Measurements from ENCODE around the gene FBLN7.
"Not testable (repeated sequence)": the region's sequence is repeated elsewhere in the genome, so short reads cannot be mapped to it uniquely, and the experiment has no call there.

FBLN7 gene

GRCh38 chr2:112182581-112183034, 44.4 kb downstream of the FBLN7 start:
- no peak for DNase-seq

DNA sequence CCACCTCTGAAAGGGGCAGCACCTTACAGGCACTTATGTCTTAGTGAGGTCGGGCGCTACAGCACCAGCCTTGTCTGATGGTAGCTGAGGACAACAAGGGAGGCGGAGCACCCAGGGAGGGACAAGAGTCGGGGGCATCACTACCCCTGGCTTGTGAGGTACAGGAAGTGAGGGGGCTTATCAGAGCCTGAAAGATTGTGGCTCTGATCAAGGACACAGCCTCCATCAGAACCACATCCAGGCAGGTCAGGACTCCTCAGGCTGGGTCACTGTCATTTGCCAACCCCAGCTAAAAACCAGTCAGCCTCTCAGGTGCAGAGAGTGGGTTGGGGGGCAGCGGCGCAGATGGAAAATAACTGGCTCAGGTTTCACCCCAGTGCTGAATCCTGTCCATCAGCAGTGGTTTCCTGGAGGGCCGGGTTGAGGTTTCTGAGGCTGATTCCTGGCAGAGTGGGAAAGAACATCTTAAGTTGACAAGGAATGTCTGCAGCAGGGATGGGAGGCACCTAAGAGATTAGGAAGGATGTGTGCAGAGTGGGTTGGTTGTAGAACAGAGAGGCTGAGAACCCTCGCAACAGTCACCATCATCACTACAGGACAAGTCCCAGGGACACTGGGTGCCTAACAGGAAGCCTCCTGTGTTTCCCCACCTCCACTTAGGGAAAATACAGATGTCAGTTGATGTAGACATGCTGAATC, 45.3 kb downstream of the FBLN7 start:
- no peak for DNase-seq

- no peak for DNase-seq
Measured at GRCh38 chr2:112184121-112184520, 45.9 kb downstream of the FBLN7 start.

- no peak for DNase-seq
Measured at GRCh38 chr2:112185131-112185530, 46.9 kb downstream of the FBLN7 start.

DNA sequence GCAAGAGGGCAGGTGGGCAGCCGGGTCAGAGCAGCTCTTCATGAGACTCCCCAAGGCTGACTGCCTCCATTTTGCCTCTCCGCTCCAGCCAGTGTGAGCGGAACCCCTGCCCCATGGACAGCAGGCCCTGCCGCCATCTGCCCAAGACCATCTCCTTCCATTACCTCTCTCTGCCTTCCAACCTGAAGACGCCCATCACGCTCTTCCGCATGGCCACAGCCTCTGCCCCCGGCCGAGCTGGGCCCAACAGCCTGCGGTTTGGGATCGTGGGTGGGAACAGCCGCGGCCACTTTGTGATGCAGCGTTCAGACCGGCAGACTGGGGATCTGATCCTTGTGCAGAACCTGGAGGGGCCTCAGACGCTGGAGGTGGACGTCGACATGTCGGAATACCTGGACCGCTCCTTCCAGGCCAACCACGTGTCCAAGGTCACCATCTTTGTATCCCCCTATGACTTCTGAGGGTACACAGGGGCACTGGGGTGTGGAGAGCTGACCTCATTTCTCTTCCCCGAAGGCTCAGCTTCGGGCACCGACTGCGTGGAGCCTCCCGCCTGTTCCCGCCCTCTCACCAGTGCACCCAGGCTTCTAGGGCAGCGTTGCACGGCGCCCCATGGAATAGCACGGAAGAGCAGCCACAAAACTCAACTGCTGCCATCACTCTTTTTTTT, 49.0 kb downstream of the FBLN7 start:
- DNase-seq, result no peak

GRCh38 chr2:112187805-112188596, 49.8 kb downstream of the FBLN7 start:
- DNase-seq, result no peak

- no peak for DNase-seq
Measured at GRCh38 chr2:112189001-112189556, 50.9 kb downstream of the FBLN7 start.

GRCh38 chr2:112194028-112194427, 55.8 kb downstream of the FBLN7 start:
- no peak for DNase-seq

DNA sequence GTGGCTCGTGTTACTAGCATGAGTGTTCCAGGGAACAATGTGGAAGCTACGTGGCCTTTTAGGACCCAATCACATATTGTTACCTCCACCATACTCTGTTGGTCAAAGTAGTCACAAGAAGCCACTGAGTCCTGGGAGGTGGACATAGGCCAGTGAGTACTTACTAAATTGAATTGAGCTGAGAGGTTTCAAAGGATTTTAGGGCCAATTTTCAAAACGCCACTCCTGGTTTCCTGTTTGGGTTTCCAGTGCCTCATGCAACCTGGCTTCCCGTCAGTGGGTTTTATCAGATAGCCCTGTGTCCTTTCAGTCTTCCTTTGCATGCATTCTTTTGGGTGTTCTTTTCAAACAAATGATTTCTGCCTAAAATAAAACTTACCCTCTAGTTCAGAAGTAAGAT, 56.3 kb downstream of the FBLN7 start:
- no peak for DNase-seq

DNA sequence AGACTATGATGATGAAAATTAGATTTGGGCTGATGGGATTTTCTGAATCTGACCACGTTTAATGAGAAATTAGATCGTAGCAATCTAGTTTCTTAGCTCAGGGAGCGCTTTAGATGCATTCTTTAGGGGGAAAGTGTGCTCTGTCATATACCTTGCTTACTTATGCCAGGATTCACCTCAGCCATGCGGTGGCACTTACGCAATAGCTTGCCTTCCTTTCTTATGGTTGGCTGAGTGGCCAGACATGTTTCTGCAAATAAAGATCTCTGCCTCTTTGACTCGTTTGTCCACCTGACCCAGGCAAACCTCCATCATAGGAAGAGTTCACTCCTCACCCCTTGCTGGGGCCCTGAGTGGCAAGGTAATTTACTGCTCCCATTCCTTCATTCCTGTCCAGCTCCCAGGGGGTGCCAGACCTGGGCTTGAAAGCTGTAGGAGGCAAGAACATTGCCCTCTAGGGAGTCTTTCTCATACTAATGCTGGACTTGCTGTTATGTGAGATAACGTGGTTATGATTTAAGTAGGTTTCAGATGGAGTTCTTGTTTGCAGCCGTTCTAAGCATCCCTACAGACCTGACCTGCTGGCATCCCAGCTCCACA, 57.1 kb downstream of the FBLN7 start:
- no peak for DNase-seq

DNA sequence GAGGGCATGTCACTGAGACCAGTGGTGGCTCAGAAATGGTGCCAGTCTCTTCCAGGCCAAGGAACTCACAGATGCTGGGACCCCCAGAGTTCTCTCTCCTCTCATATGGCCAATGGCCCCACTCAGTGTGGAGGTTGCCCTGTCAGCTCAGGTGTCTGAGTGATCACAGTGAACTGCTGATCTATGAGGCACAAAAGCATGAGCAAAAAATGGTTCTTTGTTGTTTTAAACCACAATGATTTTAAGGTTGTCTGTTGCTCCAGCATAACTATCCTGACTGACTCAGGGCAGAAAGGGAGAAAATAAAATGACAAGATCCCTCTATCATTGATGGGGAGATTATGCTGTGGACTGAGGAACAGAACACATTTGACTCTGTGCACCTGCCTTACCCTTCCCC, 57.8 kb downstream of the FBLN7 start:
- no peak for DNase-seq

DNA sequence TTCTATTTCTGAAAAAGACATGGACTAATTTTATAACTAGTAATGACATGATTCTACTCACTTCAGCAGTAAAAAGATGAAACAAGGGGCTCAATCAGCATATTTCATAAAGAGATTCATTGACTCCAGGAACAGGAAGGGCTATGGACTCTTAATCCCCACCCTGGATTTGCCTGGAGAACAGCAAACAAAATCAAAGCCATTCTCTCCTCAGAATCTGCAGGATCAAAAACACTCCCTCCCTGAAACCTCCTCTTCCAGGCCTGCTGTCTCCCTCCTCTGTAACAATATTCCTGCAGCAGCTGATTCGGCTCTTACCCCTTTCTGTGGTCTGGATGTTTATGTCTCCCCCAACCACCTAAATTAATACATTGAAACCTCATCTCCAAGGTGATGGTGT, 59.7 kb downstream of the FBLN7 start:
- no peak for DNase-seq

DNA sequence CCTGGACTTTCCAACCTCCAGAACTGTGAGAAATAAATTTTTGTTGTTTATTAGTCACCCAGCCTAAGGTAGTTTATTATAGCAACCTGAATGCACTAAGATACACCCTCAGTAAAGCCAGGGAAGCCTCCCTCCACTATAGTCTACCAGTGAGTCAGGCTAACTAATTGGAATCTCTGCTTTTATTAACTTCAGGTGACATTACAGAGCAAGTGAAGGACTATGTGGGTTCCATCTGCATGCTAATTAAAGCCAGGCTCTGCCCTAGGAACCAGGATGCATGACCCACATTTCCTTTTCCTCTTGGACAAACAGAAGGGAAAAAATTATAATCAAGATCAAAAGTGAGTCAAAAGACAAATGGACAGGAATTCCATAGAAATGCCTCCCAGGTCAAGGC, 60.6 kb downstream of the FBLN7 start:
- no peak for DNase-seq

- no peak for DNase-seq
Measured at GRCh38 chr2:112199188-112199587, 61.0 kb downstream of the FBLN7 start.

- DNase-seq, result no peak
Measured at GRCh38 chr2:112201696-112202430, 63.7 kb downstream of the FBLN7 start.

DNA sequence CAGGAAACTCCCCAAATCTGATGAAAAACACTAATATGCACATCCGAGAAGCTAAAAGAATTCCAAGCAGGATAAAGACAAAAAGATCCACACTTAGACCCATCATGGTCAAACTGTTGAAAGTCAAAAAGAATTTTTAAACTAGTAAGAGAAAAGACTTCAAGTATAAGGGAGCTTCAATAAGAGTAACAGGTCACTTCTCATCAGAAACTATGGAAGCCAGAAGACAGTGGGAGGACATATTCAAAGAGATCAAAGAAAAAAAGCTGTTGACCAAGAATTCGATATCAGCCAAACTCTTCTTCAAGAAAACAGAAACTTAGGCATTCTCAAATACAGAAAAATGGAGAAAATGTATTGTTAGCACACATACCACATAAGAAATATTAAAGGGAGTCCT, 66.2 kb downstream of the FBLN7 start:
- DNase-seq, result no peak

DNA sequence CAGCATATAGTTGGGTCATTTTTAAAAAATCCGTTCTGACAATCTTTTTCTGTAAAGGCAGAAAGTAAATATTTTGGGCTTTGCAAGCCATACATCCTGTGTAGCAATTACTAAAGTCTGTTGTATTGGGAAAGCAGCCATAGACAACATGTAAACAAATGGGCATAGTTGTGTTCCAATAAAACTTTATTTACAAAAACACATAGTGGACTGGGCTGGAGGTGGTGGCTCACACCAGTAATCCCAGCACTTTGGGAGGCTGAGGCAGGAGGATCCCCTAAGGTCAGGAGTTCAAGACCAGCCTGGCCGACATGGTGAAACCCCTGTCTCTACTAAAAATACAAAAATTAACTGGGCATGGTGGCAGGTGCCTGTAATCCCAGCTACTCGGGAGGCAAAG, 69.7 kb downstream of the FBLN7 start:
- not testable (repeated sequence) for DNase-seq

- DNase-seq, result no peak
Measured at GRCh38 chr2:112216167-112216566, 78.0 kb downstream of the FBLN7 start.

DNA sequence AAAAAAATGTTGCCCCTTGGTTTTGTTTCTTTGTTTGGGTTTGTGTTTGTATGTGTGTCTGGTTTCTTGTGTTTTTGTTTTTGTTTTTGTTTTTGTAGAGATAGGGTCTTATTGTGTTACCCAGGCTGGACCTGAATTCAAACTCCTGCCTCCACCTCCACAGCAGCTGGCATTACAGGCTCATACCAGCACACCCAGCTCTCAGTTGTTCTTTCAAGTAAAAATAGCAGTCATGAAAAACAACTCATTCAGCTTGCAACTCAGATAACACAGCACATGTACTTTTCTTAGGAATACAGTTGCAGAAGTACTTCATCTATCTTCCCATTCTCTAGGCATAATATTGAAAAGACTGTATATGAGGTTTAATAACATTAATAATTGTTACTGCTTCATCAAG, 79.7 kb downstream of the FBLN7 start:
- DNase-seq, result peak in 2 of 56 donors; percentile 1 to 4

DNA sequence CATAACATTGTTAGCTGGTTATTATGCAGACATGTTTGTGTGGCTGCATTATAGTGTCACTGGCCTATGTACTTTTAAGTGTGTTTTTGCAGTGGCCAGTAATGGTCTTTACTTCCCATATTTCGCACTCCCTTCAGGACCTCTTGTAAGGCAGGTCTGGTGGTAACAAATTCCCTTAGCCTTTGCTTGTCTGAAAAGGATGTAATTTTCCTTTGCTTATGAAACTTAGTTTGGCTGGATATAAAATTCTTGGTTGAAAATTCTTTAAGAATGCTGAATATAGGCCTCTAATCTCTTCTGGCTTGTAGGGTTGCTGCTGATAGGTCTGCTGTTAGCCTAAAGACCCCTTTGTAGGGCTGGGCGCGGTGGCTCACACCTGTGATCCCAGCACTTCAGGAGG, 82.0 kb downstream of the FBLN7 start:
- DNase-seq, result no peak

DNA sequence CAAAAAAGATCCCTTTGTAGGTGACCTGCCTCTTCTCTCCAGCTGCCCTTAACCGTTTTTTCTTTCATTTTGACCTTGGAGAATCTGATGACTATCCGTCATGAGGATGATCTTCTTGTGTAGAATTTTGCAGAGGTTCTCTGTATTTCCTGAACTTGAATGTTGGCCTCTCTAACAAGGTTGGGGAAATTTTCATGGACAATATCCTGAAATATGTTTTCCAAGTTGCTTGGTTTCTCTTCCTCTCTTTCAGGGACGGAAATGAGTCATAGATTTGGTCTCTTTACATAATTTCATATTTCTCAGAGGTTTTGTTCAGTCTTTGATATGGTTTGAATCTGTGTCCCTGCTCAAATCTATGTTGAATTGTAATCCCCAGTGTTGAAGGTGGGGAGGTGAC, 82.6 kb downstream of the FBLN7 start:
- no peak for DNase-seq

All from amygdala (tissue), 56 donors.